MM.1S (cell line): ENCODE data around the gene CPN2.

ENCODE experiments used
- EZH2 ChIP-seq: fragments of 300-600 bp; sonication (generic); optimal IDR thresholded peaks from 2 replicates; pipeline ENCODE3; 2017; ENCODE audit warnings: low read depth, mild to moderate bottlenecking, antibody characterized with exemption, low read length, mixed read lengths
- EZH2phosphoT487 ChIP-seq: fragments of 300-600 bp; sonication (generic); IDR thresholded peaks from 2 replicates; pipeline ENCODE4 v1.6.1; 2018; ENCODE audit warnings: antibody characterized with exemption, low read length

GRCh38 chr3:194311000-194311399, 40.1 kb downstream of the CPN2 start:
- TF ChIP-seq EZH2 (no peak), EZH2phosphoT487 (no peak)
